Activated T-cell treated with anti-CD3 and anti-CD28 coated beads, Interleukin-2, amount 50 U/mL, for 1 hour (primary cell): ENCODE results near the gene KLHL8.
"Not testable (repeated sequence)": the region's sequence is repeated elsewhere in the genome, so short reads cannot be mapped to it uniquely, and the experiment has no call there.

Source experiments
- DNase-seq: peaks from one replicate; pipeline ENCODE4 v3.0.0-alpha.2; 2020

KLHL8 gene

GRCh38 chr4:87225936-87226335 lies 5.5 kb upstream of the KLHL8 start:
- no peak for DNase-seq

- no peak for DNase-seq
These were observed 3.9 kb upstream of the KLHL8 start for GRCh38 chr4:87224141-87224923.

GRCh38 chr4:87219632-87220093 lies 755 bp downstream of the KLHL8 start:
- DNase-seq, result no peak

- not testable (repeated sequence) for DNase-seq
These were observed 3.1 kb downstream of the KLHL8 start for GRCh38 chr4:87217235-87217763.

GRCh38 chr4:87216469-87216868 lies 3.9 kb downstream of the KLHL8 start:
- no peak for DNase-seq

GRCh38 chr4:87213421-87214075 lies 6.9 kb downstream of the KLHL8 start:
- DNase-seq, result no peak

GRCh38 chr4:87211249-87211952 lies 9.0 kb downstream of the KLHL8 start:
- no peak for DNase-seq

GRCh38 chr4:87209696-87210095 lies 10.7 kb downstream of the KLHL8 start:
- DNase-seq, result no peak

- no peak for DNase-seq
These were observed 11.2 kb downstream of the KLHL8 start for GRCh38 chr4:87209182-87209581.

GRCh38 chr4:87204559-87204958 lies 15.9 kb downstream of the KLHL8 start:
- no peak for DNase-seq

GRCh38 chr4:87196927-87197326 lies 23.5 kb downstream of the KLHL8 start:
- no peak for DNase-seq

- no peak for DNase-seq
These were observed 24.3 kb downstream of the KLHL8 start for GRCh38 chr4:87196146-87196545.

GRCh38 chr4:87193958-87194675 lies 26.3 kb downstream of the KLHL8 start:
- DNase-seq, result no peak

- no peak for DNase-seq
These were observed 28.1 kb downstream of the KLHL8 start for GRCh38 chr4:87192145-87192919.

GRCh38 chr4:87188932-87189331 lies 31.5 kb downstream of the KLHL8 start:
- no peak for DNase-seq

GRCh38 chr4:87188048-87188447 lies 32.4 kb downstream of the KLHL8 start:
- DNase-seq, result no peak

GRCh38 chr4:87185146-87185870 lies 35.1 kb downstream of the KLHL8 start:
- DNase-seq, result no peak

- no peak for DNase-seq
These were observed 39.7 kb downstream of the KLHL8 start for GRCh38 chr4:87180767-87181166.

GRCh38 chr4:87179751-87180150 lies 40.7 kb downstream of the KLHL8 start:
- DNase-seq, result no peak

- DNase-seq, result no peak
These were observed 45.7 kb downstream of the KLHL8 start for GRCh38 chr4:87174672-87175071.

GRCh38 chr4:87171944-87172343 lies 48.5 kb downstream of the KLHL8 start:
- DNase-seq, result no peak
